Measurements from ENCODE around the gene OLAH.

Gene OLAH

GRCh38 chr10:15097011-15097812, 53.5 kb downstream of the OLAH start, which contains the start of gene RPP38 (continued):
- 0 out of 2 replicates have a peak, but pooled peaks have one; percentile 21 for TF ChIP-seq MZF1 (tag by site-specific recombination; IDR thresholded peaks at IDR 0.05; ENCODE audit: borderline replicate concordance)
- peak; percentile 44 for TF ChIP-seq SP2 (tag by site-specific recombination; IDR thresholded peaks at IDR 0.05)
- peak; percentile 87 for TF ChIP-seq ZFP69B (tag by site-specific recombination; IDR thresholded peaks at IDR 0.05)
- TF ChIP-seq ZNF629 (tag by site-specific recombination; IDR thresholded peaks at IDR 0.05), result peak; percentile 54
- peak; percentile 94 for TF ChIP-seq ZNF335 (tag by site-specific recombination; conservative IDR thresholded peaks at IDR 0.05)
- no peak for TF ChIP-seq ZSCAN18 (tag by site-specific recombination; IDR thresholded peaks at IDR 0.05)
- 0 out of 2 replicates have a peak, but pooled peaks have one; percentile 45 for TF ChIP-seq HIC1 (tag by site-specific recombination; IDR thresholded peaks at IDR 0.05)
- TF ChIP-seq ZNF701 (tag by site-specific recombination; IDR thresholded peaks at IDR 0.05), result no peak
- peak; percentile 97 for TF ChIP-seq ZBTB26 (tag by site-specific recombination; optimal IDR thresholded peaks at IDR 0.05)
- no peak for TF ChIP-seq ZNF433 (tag by site-specific recombination; IDR thresholded peaks at IDR 0.05; ENCODE audit: low read depth)
- TF ChIP-seq ZNF10 (tag by site-specific recombination; IDR thresholded peaks at IDR 0.05), result peak; percentile 66; the same call in 1 of the 2 replicates
- TF ChIP-seq GLI2 (tag by site-specific recombination; IDR thresholded peaks at IDR 0.05; ENCODE audit: borderline replicate concordance, low read depth), result no peak
- TF ChIP-seq GLIS2 (tag by site-specific recombination; IDR thresholded peaks at IDR 0.05), result peak; percentile 54; the same call in 1 of the 2 replicates
- TF ChIP-seq ZNF610 (tag by site-specific recombination; IDR thresholded peaks at IDR 0.05; ENCODE audit: borderline replicate concordance), result 0 out of 2 replicates have a peak, but pooled peaks have one; percentile 20
- TF ChIP-seq KLF10 (tag by site-specific recombination; IDR thresholded peaks at IDR 0.05), result peak; percentile 37; the same call in 1 of the 2 replicates
- 0 out of 2 replicates have a peak, but pooled peaks have one; percentile 49 for TF ChIP-seq SP7 (tag by site-specific recombination; IDR thresholded peaks at IDR 0.05)
- 0 out of 2 replicates have a peak, but pooled peaks have one; percentile 21 for TF ChIP-seq ZSCAN30 (tag by site-specific recombination; IDR thresholded peaks at IDR 0.05)
- TF ChIP-seq YY1 (tag by site-specific recombination; IDR thresholded peaks at IDR 0.05), result peak; percentile 66
- 0 out of 2 replicates have a peak, but pooled peaks have one; percentile 48 for TF ChIP-seq ZNF2 (tag by site-specific recombination; IDR thresholded peaks at IDR 0.05)
- TF ChIP-seq ZNF341 (tag by site-specific recombination; IDR thresholded peaks at IDR 0.05; ENCODE audit: low read depth), result peak; percentile 71
- 0 out of 2 replicates have a peak, but pooled peaks have one; percentile 14 for TF ChIP-seq REST (tag by site-specific recombination; IDR thresholded peaks at IDR 0.05)
- no peak for TF ChIP-seq ZNF175 (tag by site-specific recombination; IDR thresholded peaks at IDR 0.05)
- peak; percentile 97 for TF ChIP-seq ZXDB (tag by site-specific recombination; IDR thresholded peaks at IDR 0.05)
- peak; percentile 93 for TF ChIP-seq PATZ1 (tag by site-specific recombination; IDR thresholded peaks at IDR 0.05)
- peak; percentile 19; the same call in 1 of the 2 replicates for TF ChIP-seq ZNF121 (tag by site-specific recombination; IDR thresholded peaks at IDR 0.05)
- TF ChIP-seq ZNF423 (tag by site-specific recombination; IDR thresholded peaks at IDR 0.05), result no peak
- no peak for TF ChIP-seq ZNF707 (tag by site-specific recombination; IDR thresholded peaks at IDR 0.05)
- peak; percentile 52; the same call in 1 of the 2 replicates for TF ChIP-seq ZBTB17 (tag by site-specific recombination; IDR thresholded peaks at IDR 0.05)
